PC-3 (cell line): ENCODE results near the gene EXOC6B.

ENCODE experiments used
- EZH2phosphoT487 ChIP-seq: fragments of 300-600 bp; sonication (generic); IDR thresholded peaks from 2 replicates; pipeline ENCODE4 v1.6.1; 2018; ENCODE audit warnings: mild to moderate bottlenecking, antibody characterized with exemption, low read length, borderline replicate concordance
- TF ChIP-seq, protein P1 (sequence below): fragments of 300-600 bp; sonication (generic); conservative IDR thresholded peaks from 2 replicates; pipeline ENCODE4 v1.5.1; 2017; ENCODE audit warnings: antibody characterized with exemption, low read depth, mild to moderate bottlenecking, low read length

DNA sequence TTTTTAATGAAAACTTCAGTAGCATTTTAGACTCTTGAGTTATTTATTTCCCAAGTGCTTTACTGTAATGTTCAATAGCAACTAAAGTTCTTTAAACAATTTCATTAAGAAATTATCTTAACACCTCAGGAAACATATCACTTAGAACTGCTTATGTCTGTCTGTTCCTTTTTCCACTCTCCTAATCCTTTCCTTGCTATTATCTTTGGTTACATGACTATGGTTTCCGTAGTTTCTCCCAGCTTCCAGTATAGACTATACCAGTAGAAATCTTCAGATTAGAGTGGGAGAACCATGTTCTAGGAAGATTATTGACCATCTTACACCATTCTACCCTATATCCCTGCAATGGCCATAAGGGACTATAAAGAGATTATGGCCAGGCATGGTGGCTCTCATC lies 280.0 kb downstream of the EXOC6B start:
- TF ChIP-seq, protein P1, sequence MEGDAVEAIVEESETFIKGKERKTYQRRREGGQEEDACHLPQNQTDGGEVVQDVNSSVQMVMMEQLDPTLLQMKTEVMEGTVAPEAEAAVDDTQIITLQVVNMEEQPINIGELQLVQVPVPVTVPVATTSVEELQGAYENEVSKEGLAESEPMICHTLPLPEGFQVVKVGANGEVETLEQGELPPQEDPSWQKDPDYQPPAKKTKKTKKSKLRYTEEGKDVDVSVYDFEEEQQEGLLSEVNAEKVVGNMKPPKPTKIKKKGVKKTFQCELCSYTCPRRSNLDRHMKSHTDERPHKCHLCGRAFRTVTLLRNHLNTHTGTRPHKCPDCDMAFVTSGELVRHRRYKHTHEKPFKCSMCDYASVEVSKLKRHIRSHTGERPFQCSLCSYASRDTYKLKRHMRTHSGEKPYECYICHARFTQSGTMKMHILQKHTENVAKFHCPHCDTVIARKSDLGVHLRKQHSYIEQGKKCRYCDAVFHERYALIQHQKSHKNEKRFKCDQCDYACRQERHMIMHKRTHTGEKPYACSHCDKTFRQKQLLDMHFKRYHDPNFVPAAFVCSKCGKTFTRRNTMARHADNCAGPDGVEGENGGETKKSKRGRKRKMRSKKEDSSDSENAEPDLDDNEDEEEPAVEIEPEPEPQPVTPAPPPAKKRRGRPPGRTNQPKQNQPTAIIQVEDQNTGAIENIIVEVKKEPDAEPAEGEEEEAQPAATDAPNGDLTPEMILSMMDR = no peak
- no peak for TF ChIP-seq EZH2phosphoT487
